SIG-M5 treated with dmso at 0.1 percent for 504 hours (cell line): ENCODE data around the gene HOXA13.

Experiments
- DNase-seq: peaks from one replicate; lab custom pipeline; 2025; ENCODE audit not compliant: unreplicated experiment; lab: John Stamatoyannopoulos, UW

The HOXA13 gene

DNA sequence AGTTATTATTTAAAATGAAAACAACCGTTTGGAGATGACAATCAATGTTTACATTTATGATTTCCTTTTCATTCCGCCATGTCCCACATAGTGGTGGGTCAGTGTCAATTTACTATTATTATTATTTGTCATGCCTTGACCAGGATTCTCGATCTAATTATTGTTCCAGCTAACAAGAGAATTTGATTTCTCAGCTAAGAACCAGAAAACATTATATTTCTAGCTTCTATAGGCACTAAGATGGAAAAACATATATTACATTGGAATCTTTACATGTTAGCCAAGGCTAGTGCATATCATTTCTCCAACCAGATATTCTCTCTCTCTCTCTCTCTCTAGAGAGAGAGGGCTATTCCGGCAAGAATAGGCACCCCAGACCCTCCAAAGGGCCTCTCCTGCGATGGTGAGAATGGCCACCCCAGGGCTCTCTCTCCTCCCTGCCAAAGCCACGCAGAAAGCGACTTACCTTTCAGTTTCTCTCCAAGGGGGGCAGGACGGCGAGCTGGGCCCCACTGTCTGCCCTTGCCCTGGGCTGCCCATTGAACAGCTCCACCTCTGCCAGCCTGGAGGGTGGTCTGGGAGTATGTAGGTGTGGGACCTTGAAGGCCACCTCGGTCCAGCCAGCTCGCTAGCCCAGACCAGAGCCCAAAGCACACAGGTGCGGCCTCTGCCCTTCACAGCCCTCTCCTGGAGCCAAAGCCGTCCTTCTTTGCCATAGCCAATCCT, 49.9 kb downstream of the HOXA13 start:
- no peak for DNase-seq

DNA sequence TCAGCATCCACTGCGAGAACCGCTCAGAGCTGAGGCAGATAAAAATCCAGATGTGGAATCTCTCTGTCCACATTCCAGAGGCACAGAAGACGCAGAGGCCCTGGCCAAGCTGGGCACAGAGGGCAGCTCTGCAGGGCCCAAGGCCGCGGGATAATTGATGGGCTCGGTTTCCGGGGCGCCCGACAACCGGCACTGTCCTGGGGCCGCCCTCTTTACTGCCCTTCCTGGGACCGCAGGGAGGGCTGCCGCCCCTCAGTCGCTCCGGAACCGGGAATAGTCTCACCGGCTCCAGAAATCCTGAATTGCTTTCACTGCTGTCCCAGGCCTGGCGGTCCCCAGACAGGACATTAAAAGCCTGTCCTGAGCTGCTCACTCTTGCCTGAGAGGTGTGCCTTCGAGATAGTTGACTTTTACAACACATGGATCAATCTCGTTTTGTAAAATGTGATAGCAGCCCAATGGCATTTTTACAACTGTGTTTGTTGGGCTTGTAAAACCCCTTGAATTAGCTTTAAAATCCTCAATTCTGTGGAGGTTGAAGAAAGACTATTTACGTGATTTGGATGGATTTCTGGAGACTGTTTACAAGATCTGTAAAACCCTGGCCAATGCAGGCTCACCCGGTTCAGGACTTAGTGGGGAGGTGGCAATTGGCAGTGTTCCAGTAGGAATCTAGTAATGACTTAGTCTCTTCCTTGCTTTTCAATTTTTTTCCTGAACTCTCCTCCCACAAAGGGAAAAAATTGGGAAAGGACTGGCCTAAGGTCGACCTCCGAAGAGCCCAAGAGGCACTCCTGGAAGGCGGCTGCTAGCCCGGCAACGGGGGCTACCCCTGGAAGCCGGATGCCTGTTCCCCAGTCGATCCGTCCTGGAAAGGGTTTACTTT, 50.9 kb downstream of the HOXA13 start:
- DNase-seq = no peak

DNA sequence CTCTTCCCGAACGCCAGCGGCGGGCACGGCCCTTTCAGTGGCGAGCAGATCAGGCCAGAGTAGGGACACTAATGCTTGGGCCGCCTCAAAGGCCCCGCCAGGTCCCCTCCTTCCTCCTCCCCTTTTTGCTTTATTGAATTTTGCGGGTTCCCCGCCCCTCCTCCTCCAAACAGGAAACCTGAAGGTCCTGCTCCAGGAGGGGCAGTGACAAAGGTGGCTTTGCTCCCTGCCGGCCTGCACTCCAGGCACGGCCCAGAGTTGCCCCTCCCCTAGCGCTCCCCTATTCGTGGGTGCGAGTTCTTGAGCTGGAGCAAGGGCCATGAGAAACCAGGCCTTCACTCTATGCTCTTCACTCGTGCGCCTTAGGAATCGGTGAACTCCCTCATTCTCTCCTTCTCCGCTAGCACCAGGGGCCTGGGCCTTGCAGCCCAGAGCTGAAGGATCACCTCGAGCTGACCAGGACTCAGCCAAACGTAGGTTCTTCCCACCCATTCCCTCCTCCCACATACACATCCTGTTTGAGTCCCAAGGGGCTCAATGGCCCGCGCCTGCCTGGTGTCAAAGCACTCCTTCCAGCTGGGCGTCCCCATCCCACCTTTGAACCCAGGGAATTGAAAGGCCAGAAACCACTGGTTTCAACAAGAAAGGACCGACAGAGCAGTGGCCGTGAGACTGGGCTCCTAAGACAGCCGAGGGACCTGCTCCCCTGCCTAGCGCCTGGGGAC, 51.7 kb downstream of the HOXA13 start:
- no peak for DNase-seq

DNA sequence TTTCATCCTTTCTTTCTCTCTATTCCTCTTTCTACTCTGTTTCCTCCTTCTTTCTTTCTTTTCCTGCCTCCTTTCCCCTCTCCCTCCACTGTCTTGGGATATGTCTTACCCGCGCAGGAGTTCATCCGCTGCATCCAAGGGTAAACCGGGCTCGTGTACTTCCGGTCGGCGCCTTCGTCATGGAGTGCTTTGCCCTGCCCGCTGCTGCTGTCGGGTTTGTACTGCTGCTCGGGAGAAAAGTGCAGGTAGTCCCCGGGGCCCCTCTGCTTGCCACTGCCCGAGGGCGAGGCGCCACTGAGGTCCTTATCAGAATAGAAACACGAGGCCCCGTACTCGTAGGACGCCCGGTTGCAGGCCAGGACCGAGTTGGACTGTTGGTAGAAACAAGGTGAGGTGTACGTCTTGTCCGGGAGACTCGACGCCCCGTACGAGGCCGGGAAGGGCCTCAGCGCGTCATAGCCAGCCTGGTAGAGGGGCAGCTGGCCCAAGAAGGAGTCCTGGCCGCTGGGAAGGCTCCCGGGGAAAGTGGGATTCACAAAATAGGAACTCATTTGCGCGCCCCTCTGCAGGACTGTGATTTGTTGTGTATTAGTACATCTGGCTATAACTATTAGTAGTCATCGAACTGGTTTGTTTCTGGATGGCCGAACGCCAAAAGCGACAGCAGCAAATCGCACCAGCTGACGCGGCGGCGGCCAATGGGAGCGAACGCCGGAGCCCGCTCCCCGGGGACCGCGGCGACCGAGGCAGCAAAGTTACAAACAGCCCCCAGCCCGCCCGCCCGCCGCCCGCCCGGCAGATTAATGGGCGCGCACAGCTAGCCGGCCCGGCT, 52.5 kb downstream of the HOXA13 start, which contains the start of gene HOXA6:
HOXA6 (minus strand) TSS at position 576 of the 832 bp plus-strand sequence; CDS start at position 551, 25 bp downstream.
- DNase-seq = no peak

DNA sequence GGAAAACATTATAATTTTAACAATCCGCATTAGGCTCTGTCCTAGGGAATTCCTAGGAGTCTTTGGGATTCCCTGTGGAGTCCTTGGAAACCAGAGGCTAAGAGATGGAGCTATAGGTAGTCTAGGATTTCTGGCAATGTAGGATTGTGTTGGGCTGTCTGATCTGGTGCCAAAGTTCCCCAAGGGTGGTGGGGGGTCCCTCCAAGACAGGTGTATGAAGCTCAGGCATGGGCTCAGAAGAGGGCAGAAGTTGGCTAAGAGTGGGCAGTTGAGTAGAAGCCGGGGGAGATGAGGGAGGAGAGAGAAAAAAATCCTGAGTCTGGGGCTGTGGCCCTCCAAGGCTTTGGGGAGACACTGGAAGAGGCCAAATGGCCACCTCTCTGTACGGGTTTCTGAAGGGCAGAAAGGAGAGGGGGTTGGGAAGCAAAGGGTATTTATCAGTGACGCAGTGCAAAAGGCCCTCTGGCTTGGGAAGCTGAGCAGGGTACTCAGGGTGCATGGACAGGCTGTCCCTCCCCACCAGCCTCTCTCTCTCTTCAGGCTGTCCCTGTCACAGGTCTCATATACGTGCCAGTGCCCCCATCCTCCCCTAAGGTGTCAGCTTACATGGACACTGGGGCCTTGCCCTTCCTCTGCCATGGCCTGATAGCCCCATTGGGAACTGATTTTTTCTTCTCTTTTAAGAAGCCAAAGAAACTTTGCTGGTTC, 53.2 kb downstream of the HOXA13 start:
- no peak for DNase-seq

DNA sequence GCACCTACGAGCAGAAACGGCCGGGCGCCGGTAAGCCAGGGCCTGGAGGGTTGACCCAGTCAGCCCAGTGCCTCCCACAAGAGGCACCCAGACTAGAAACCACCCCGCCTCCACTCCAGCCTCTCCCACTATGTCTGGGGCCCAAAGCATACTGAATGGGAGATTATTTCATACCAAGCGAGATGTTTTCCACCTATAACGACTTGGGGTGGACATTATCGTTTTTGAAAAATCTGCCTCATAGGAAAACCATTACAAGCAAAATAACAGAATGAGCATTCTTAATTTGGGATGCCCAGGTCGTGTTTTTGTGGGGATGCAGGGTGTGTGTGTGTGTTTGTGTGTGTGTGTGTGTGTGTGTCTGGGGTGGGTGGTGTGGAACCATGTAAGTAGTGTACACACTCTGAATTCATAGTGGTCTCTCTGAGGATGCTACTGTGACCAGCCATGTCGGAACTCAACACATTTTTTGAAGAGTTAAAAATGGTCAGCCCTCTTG, 53.9 kb downstream of the HOXA13 start:
- DNase-seq = no peak

DNA sequence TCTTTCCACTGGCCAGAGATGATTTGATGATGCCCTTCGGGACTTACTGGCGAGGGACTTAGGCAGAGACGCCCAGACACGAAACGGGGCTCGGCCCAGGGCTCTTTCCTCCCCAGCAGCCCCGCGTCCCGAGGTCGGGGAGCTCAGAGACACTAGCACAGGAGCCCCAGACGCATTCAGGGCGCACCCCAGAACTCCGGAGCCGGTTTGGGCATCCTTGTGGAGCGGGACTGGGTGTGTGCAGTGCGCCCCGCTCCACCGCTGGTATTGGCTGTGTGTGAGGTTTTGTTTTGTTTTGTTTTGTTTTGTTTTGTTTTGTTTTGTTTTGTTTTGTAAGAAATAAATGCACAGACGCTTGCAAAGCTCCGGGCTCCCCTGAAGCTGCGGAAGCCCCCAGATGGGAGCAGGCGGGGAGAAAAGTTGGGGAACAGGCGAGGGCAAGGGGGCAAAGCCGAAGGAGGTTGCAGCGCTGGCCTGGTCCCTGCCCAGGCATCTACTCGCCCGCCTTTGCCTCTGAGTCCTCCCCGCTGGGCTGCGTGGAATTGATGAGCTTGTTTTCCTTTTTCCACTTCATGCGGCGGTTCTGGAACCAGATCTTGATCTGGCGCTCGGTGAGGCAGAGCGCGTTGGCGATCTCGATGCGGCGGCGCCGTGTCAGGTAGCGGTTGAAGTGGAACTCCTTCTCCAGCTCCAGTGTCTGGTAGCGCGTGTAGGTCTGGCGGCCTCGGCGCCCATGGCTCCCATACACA, 54.6 kb downstream of the HOXA13 start:
- no peak for DNase-seq

DNA sequence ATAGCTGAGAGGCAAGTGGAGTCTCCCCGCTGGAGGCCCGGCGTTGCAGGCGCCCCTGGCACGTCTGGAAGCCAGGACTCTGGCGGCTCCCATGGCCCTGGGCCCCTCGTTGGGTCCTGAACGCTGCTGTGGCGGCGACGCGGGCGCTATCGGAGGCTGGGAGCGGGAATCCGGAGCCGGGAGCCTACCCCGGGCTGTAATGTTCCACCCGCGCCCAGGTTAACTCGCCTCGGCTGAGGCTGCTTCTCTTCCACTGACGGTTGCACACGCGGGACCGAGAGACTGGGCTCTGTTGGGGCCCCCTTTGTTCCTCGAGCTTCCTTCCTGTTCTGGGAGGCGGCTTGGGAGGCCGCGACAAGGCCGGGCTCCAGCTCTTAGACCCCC, 55.1 kb downstream of the HOXA13 start:
- DNase-seq = no peak
